Stomach (tissue), 9 donors: ENCODE measurements around the gene ADH5. TPM values are rescaled to one million over a fixed set of nuclear protein-coding genes. Genes with fewer than 3 reads are reported as not detected.
"Not testable (repeated sequence)": the region's sequence is repeated elsewhere in the genome, so short reads cannot be mapped to it uniquely, and the experiment has no call there.

ENCODE experiments used
- DNase-seq, 2 donors: peaks; one replicate each; pipeline versions ENCODE4 v3.0.0 to v3.0.0-alpha.2; 2013 to 2019
- H3K27ac ChIP-seq, 5 donors: fragments of 200-600 bp in 4 of 5; sonication (generic) in 4 of 5; one replicate each; pipeline ENCODE4 v1.5.1; 2013 to 2019; ENCODE audit warnings: mild to moderate bottlenecking in 1 of 5, moderate library complexity in 1 of 5
- H3K27me3 ChIP-seq, 3 donors: fragments of 200-600 bp; sonication (generic); one replicate each; pipeline ENCODE4 v1.5.1; 2017 to 2019; ENCODE audit warnings: mixed run types in 1 of 3
- H3K36me3 ChIP-seq, 4 donors: fragments of 200-600 bp; sonication (generic); 1 replicate in 3 of 4; 2 replicates in 1 of 4; pipeline ENCODE4 v1.5.1; 2016 to 2019
- H3K4me1 ChIP-seq, 4 donors: fragments of 200-600 bp; sonication (generic); one replicate each; pipeline ENCODE4 v1.5.1; 2016 to 2019
- H3K4me3 ChIP-seq, 4 donors: fragments of 200-600 bp; sonication (generic) in 3 of 4; one replicate each; pipeline ENCODE4 v1.5.1; 2016 to 2019; ENCODE audit warnings: mild to moderate bottlenecking in 1 of 4
- H3K9me3 ChIP-seq, 4 donors: fragments of 200-600 bp; sonication (generic); one replicate each; pipeline ENCODE4 v1.5.1; 2016 to 2019
- CTCF ChIP-seq, 7 experiments: fragments of 450-650 bp in 4 of 7; fragments of 200-600 bp in 3 of 7; sonication (generic) in 3 of 7; IDR thresholded peaks; one replicate each; pipeline ENCODE4 v1.5.1; 2016 to 2019; ENCODE audit warnings: antibody characterized with exemption in 7 of 7, control low read depth in 2 of 7, mild to moderate bottlenecking in 1 of 7
- EP300 ChIP-seq: sonication (generic); formaldehyde crosslinking; IDR thresholded peaks from one replicate; pipeline ENCODE4 v1.6.1; 2017; ENCODE audit warnings: antibody characterized with exemption
- POLR2A ChIP-seq, 4 donors: fragments of 450-650 bp; IDR thresholded peaks; one replicate each; pipeline ENCODE4 v1.6.1; 2016; ENCODE audit warnings: antibody characterized with exemption in 4 of 4, control low read depth in 2 of 4, mild to moderate bottlenecking in 1 of 4, moderate library complexity in 1 of 4
- POLR2AphosphoS5 ChIP-seq, 3 donors: sonication (generic); formaldehyde crosslinking; IDR thresholded peaks; one replicate each; pipeline ENCODE4 v1.6.1; 2016; ENCODE audit warnings: antibody characterized with exemption in 3 of 3
- WGBS, 5 donors: extraction: QIAGEN DNeasy Blood & Tissue Kit in 3 of 5; methylation state at CpG; one replicate each; pipeline versions ENCODE4 v1.1.5 to v1.1.7; 2013 to 2018; 5-methylcytosine and 5-hydroxymethylcytosine counted together
- intact Hi-C: fragments of 100-400 bp; cut with DNase I; formaldehyde crosslinking; loops from one replicate; pipeline ENCODE4 v1.15.1; 2023; ENCODE audit warnings: low total_unique reads
- polyA plus RNA-seq, 3 donors: library from polyadenylated mRNA; stranded (reverse); fragments of 200-250 nt; gene quantifications; one replicate each; pipeline ENCODE4 v1.2.3, GENCODE V29; 2013
- total RNA-seq, 5 donors: library from RNA; depleted of rRNA; stranded (reverse); fragments of >200 nt; gene quantifications; one replicate each; pipeline versions ENCODE4 v1.1.0 to v1.2.3, GENCODE V29; 2014 to 2016
- donor health status: healthy with polysubstance abuse.
- donor health status: Bipolar disorder and iron deficiency.
- donor health status: healthy.

The ADH5 gene
- total and polyA plus RNA-seq, 8 donors, result 63.0 to 162 (median 136) TPM

- H3K27ac ChIP-seq, result no peak overlapping the region
- H3K36me3 ChIP-seq, result no peaks in the 10 kb centered on the region
- H3K4me3 ChIP-seq, result no peak overlapping the region
- no peaks in the 10 kb centered on the region for H3K27me3 ChIP-seq
- H3K4me1 ChIP-seq, result peaks cover 0 to 43% (median 26%) of the 10 kb centered on the region in 4 donors
- TF ChIP-seq CTCF (IDR thresholded peaks at IDR 0.05) (no peak), EP300 (no peak)
- DNase-seq, result no peak
- no peaks in the 10 kb centered on the region for H3K9me3 ChIP-seq
- intact Hi-C loops, result no loop called here
These were observed 60.4 kb downstream of the ADH5 start for GRCh38 chr4:99028187-99028586.

DNA sequence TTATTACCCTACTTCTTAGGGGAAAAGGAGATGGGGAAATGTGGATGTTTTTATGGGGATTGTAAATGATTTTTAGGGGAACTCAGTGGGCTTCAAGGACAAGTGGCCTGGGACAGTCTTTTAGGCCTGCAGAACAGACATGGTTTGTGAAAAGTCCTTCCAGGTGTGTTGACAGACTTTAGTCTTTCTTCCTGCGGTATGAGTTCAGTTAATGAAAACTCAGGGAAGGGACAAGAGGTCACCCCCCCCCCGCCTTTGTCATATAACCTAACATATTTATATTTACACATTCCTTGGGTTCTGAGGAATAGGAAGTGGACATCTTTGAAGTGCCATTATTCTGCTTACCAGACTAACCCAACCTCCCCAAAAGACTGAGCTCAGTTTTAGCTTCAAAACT is 61.3 kb downstream of the ADH5 start:
- intact Hi-C loops, result no loop called here
- no peak for DNase-seq
- Histone ChIP-seq H3K27ac (no peak overlapping the region), H3K9me3 (peaks cover 0 to under 1% (median 0%) of the 10 kb centered on the region in 4 donors), H3K4me3 (no peak overlapping the region), H3K4me1 (peaks cover 0 to 47% (median 26%) of the 10 kb centered on the region in 4 donors), H3K36me3 (no peaks in the 10 kb centered on the region), H3K27me3 (no peaks in the 10 kb centered on the region)
- TF ChIP-seq POLR2AphosphoS5 (IDR thresholded peaks at IDR 0.05) (no peak), POLR2A (IDR thresholded peaks at IDR 0.05) (no peak), EP300 (no peak), CTCF (IDR thresholded peaks at IDR 0.05) (no peak)
- 32 to 66% (median 56%) methylated on average over 2 of the region's 2 CpGs for WGBS, 5 donors

GRCh38 chr4:99025506-99025905 is 63.1 kb downstream of the ADH5 start:
- Histone ChIP-seq H3K4me3 (no peak overlapping the region), H3K27me3 (no peaks in the 10 kb centered on the region), H3K4me1 (peaks cover 0 to 47% (median 26%) of the 10 kb centered on the region in 4 donors), H3K27ac (no peak overlapping the region), H3K36me3 (peaks cover 0 to 8% (median 0%) of the 10 kb centered on the region in 4 donors), H3K9me3 (peaks cover 0 to 16% (median 5%) of the 10 kb centered on the region in 4 donors)
- intact Hi-C loops, result no loop called here
- 32 to 63% (median 35%) methylated on average over 1 of the region's 1 CpG for WGBS, 5 donors
- TF ChIP-seq POLR2AphosphoS5 (IDR thresholded peaks at IDR 0.05), result no peak
- TF ChIP-seq CTCF (IDR thresholded peaks at IDR 0.05), result no peak
- TF ChIP-seq POLR2A (IDR thresholded peaks at IDR 0.05), result no peak
- TF ChIP-seq EP300, result no peak
- peak in 1 of 2 donors; percentile 47 for DNase-seq

GRCh38 chr4:99024481-99025275 is 63.9 kb downstream of the ADH5 start:
- intact Hi-C loops, result no loop called here
- Histone ChIP-seq H3K27ac (no peak overlapping the region), H3K4me3 (no peak overlapping the region), H3K4me1 (peaks cover 0 to 47% (median 26%) of the 10 kb centered on the region in 4 donors), H3K27me3 (no peaks in the 10 kb centered on the region), H3K9me3 (peaks cover 0 to 19% (median 8%) of the 10 kb centered on the region in 4 donors), H3K36me3 (peaks cover 0 to 17% (median 0%) of the 10 kb centered on the region in 4 donors)
- TF ChIP-seq POLR2A (IDR thresholded peaks at IDR 0.05) (no peak), EP300 (no peak), POLR2AphosphoS5 (IDR thresholded peaks at IDR 0.05) (no peak), CTCF (IDR thresholded peaks at IDR 0.05) (no peak)
- DNase-seq, result peak in 1 of 2 donors; percentile 49
- WGBS, 5 donors, result 52 to 76% (median 58%) methylated on average over 7 of the region's 7 CpGs

GRCh38 chr4:99023800-99024251 is 64.8 kb downstream of the ADH5 start:
- peaks cover 0 to 19% (median 8%) of the 10 kb centered on the region in 4 donors for H3K9me3 ChIP-seq
- peaks cover 0 to 17% (median 0%) of the 10 kb centered on the region in 4 donors for H3K36me3 ChIP-seq
- peak in 1 of 2 donors; percentile 11 for DNase-seq
- peaks cover 0 to 41% (median 23%) of the 10 kb centered on the region in 4 donors for H3K4me1 ChIP-seq
- H3K4me3 ChIP-seq, H3K27me3 ChIP-seq, intact Hi-C loops, H3K27ac ChIP-seq: not testable (repeated sequence)
- 51 to 59% (median 54%) methylated on average over 10 of the region's 10 CpGs for WGBS, 5 donors
